Measurements from ENCODE around the gene IER5. TPM values are rescaled to one million over a fixed set of nuclear protein-coding genes. Genes with fewer than 3 reads are reported as not detected.

IER5 gene
- total RNA-seq, 1 experiment from 2014 or later = 30.5 TPM

DNA sequence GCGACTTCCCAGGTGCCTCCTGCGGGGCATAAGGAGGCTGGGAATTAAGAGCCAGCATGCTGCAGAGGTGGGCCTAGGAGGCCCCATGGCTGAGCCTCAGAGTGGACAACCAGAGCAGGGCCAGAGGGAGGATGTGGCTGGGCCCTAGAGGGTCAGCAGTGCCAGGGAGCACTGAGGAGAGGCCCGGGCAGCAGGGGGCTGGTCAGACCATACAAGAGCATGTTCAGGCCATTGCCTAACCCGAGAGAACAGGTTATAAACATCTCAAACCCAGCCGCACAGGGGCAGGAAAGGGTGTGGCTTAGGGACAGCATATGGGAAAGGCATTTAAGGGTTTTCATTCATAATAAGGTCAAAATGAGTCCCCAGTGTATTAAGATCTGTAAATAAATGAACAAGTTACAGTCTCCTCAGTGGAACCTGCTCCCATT lies 51.1 kb downstream of the IER5 start:
- no peak overlapping the region for H2AFZ ChIP-seq (ENCODE audit: low read depth, low read length, poor library complexity, severe bottlenecking)
- no peaks in the 10 kb centered on the region for H3K36me3 ChIP-seq (ENCODE audit: control insufficient read depth in 1 of 2, insufficient read depth in 2 of 2, low read length in 2 of 2)
- peak overlapping the region; percentile 51 for H3K4me2 ChIP-seq (ENCODE audit: low read length)
- H3K79me2 ChIP-seq (ENCODE audit: insufficient read depth, low read length) = no peaks in the 10 kb centered on the region
- POLR2A ChIA-PET = interaction anchor here (1.2 kb wide), 1 partner anchor 13 kb away, joined by 3 read pairs; no protein-coding TSS in a partner anchor
- CTCF ChIA-PET = no interaction called here
- H3K9me2 ChIP-seq (ENCODE audit: insufficient read depth) = no peaks in the 10 kb centered on the region
- H3K27ac ChIP-seq (ENCODE audit: low read depth, low read length) = no peak overlapping the region
- intact Hi-C loops (cut with micrococcal nuclease) = loop anchor here (5.0 kb wide), 2 partner anchors 117 to 607 kb away; partner anchors contain the start of gene STX6
- H3K9ac ChIP-seq (ENCODE audit: low read length) = no peak overlapping the region
- TF ChIP-seq EZH2phosphoT487 (IDR thresholded peaks at IDR 0.05; ENCODE audit: borderline replicate concordance) (no peak), ZFX (IDR thresholded peaks at IDR 0.05) (no peak), SIN3A (IDR thresholded peaks at IDR 0.05; ENCODE audit: low read depth) (no peak)
- TF ChIP-seq, protein P1, sequence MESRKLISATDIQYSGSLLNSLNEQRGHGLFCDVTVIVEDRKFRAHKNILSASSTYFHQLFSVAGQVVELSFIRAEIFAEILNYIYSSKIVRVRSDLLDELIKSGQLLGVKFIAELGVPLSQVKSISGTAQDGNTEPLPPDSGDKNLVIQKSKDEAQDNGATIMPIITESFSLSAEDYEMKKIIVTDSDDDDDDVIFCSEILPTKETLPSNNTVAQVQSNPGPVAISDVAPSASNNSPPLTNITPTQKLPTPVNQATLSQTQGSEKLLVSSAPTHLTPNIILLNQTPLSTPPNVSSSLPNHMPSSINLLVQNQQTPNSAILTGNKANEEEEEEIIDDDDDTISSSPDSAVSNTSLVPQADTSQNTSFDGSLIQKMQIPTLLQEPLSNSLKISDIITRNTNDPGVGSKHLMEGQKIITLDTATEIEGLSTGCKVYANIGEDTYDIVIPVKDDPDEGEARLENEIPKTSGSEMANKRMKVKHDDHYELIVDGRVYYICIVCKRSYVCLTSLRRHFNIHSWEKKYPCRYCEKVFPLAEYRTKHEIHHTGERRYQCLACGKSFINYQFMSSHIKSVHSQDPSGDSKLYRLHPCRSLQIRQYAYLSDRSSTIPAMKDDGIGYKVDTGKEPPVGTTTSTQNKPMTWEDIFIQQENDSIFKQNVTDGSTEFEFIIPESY (IDR thresholded peaks at IDR 0.05; ENCODE audit: extremely low read depth, insufficient replicate concordance, low read length) = no peak
- no peak for DNase-seq (ENCODE audit: low read depth, low spot score)
- H3K4me1 ChIP-seq (ENCODE audit: control insufficient read depth in 1 of 2, insufficient read depth in 2 of 2, low read length in 2 of 2) = peaks cover 19 to 64% of the 10 kb centered on the region in 2 experiments
- RAD21 ChIA-PET (ENCODE audit: low non-redundant PET in 1 of 2, low total read pairs in 2 of 2, uncharacterized antibody in 2 of 2, unreplicated experiment in 2 of 2) = no interaction called here
- H3K27me3 ChIP-seq (ENCODE audit: insufficient read depth, low read length) = no peaks in the 10 kb centered on the region
- no peak for ATAC-seq
- H3K4me3 ChIP-seq (replicated peaks in 1 of 2; ENCODE audit: low read depth in 1 of 2, low read length in 2 of 2) = no peak overlapping the region
- no peaks in the 10 kb centered on the region for H4K20me1 ChIP-seq (ENCODE audit: insufficient read depth)
- H3K9me3 ChIP-seq (ENCODE audit: control insufficient read depth in 1 of 2, insufficient read depth in 1 of 2, low read depth in 1 of 2, low read length in 2 of 2) = no peaks in the 10 kb centered on the region
- BruUV-seq (replicated peaks) = no TSS peak

DNA sequence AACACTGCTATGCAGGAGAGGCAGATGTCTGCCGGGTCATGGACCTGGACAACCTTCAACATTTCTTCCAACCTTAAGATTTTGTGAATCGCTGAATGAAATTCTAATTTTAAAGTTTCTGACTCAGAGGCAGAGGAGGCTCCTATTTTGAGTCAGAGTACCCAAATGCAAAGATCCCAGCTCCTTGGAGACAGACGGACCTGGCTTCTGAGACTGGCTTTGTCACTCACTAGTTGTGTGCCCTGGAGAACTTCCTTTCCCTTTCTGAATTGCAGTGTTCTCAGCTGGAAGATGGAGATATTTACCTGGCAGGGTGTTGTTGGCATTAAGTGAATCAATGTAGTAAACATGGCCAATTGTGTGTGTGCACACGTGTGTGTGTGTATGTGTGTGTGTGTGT lies 51.9 kb downstream of the IER5 start:
- no peaks in the 10 kb centered on the region for H4K20me1 ChIP-seq (ENCODE audit: insufficient read depth)
- H3K9me3 ChIP-seq (ENCODE audit: control insufficient read depth in 1 of 2, insufficient read depth in 1 of 2, low read depth in 1 of 2, low read length in 2 of 2) = no peaks in the 10 kb centered on the region
- RAD21 ChIA-PET (ENCODE audit: low non-redundant PET in 1 of 2, low total read pairs in 2 of 2, uncharacterized antibody in 2 of 2, unreplicated experiment in 2 of 2) = interaction anchor here (1.1 to 3.0 kb wide), 2 partner anchors 23 to 57 kb away, joined by 3 to 16 read pairs; no protein-coding TSS in a partner anchor
- intact Hi-C loops (cut with micrococcal nuclease) = loop anchor here (5.0 kb wide), 2 partner anchors 118 to 608 kb away; partner anchors contain the start of gene STX6
- CTCF ChIA-PET = interaction anchor here (1.6 to 4.4 kb wide), 5 partner anchors 45 to 259 kb away, joined by 4 to 40 read pairs (median 7); no protein-coding TSS in a partner anchor
- H3K4me1 ChIP-seq (ENCODE audit: control insufficient read depth in 1 of 2, insufficient read depth in 2 of 2, low read length in 2 of 2) = peaks cover 12 to 56% of the 10 kb centered on the region in 2 experiments
- no peaks in the 10 kb centered on the region for H3K9me2 ChIP-seq (ENCODE audit: insufficient read depth)
- no peak overlapping the region for H3K9ac ChIP-seq (ENCODE audit: low read length)
- H3K27ac ChIP-seq (ENCODE audit: low read depth, low read length) = no peak overlapping the region
- H3K27me3 ChIP-seq (ENCODE audit: insufficient read depth, low read length) = no peaks in the 10 kb centered on the region
- H2AFZ ChIP-seq (ENCODE audit: low read depth, low read length, poor library complexity, severe bottlenecking) = no peak overlapping the region
- H3K4me2 ChIP-seq (ENCODE audit: low read length) = no peak overlapping the region
- POLR2A ChIA-PET = interaction anchor here (1.3 to 1.4 kb wide), 2 partner anchors 23 to 48 kb away, joined by 3 read pairs; no protein-coding TSS in a partner anchor
- H3K79me2 ChIP-seq (ENCODE audit: insufficient read depth, low read length) = no peaks in the 10 kb centered on the region
- DNase-seq (ENCODE audit: low read depth, low spot score) (no peak), ATAC-seq (no peak)
- no peak overlapping the region for H3K4me3 ChIP-seq (replicated peaks in 1 of 2; ENCODE audit: low read depth in 1 of 2, low read length in 2 of 2)
- H3K36me3 ChIP-seq (ENCODE audit: control insufficient read depth in 1 of 2, insufficient read depth in 2 of 2, low read length in 2 of 2) = no peaks in the 10 kb centered on the region
- BruUV-seq (replicated peaks) = no TSS peak
- TF ChIP-seq CBX3 (IDR thresholded peaks at IDR 0.05; ENCODE audit: low read depth) (no peak), EGR1 (IDR thresholded peaks at IDR 0.05; ENCODE audit: low read depth) (no peak), ZNF274 (IDR thresholded peaks at IDR 0.05; ENCODE audit: low read depth, low read length) (no peak), POLR2AphosphoS5 (IDR thresholded peaks at IDR 0.05; ENCODE audit: low read depth, low read length) (no peak), TCF7L2 (IDR thresholded peaks at IDR 0.05; ENCODE audit: borderline replicate concordance, extremely low read depth, insufficient read depth, insufficient read length) (no peak), ELF1 (IDR thresholded peaks at IDR 0.05; ENCODE audit: borderline replicate concordance, low read depth) (no peak), POLR2A (IDR thresholded peaks at IDR 0.05; ENCODE audit: borderline replicate concordance, extremely low read depth, insufficient read depth, insufficient read length) (no peak), YY1 (IDR thresholded peaks at IDR 0.05; ENCODE audit: extremely low read depth, insufficient replicate concordance, low read depth, low read length) (no peak), SIN3A (IDR thresholded peaks at IDR 0.05; ENCODE audit: low read depth) (no peak), EZH2 (IDR thresholded peaks at IDR 0.05) (no peak), JUND (IDR thresholded peaks at IDR 0.05) (no peak), SP1 (IDR thresholded peaks at IDR 0.05; ENCODE audit: low read depth) (no peak)
- TF ChIP-seq, protein P1 (IDR thresholded peaks at IDR 0.05; ENCODE audit: extremely low read depth, insufficient replicate concordance, low read length) = no peak
- TF ChIP-seq, protein P2, sequence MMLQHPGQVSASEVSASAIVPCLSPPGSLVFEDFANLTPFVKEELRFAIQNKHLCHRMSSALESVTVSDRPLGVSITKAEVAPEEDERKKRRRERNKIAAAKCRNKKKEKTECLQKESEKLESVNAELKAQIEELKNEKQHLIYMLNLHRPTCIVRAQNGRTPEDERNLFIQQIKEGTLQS (IDR thresholded peaks at IDR 0.05) = no peak
- TF ChIP-seq, protein P3, sequence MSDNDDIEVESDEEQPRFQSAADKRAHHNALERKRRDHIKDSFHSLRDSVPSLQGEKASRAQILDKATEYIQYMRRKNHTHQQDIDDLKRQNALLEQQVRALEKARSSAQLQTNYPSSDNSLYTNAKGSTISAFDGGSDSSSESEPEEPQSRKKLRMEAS (IDR thresholded peaks at IDR 0.05) = no peak
